ENCODE results near the gene TPCN1. TPM values are rescaled to one million over a fixed set of nuclear protein-coding genes. Genes with fewer than 3 reads are reported as not detected.

Gene TPCN1
- total RNA-seq, 4 donors from 2014 or later = 29.4 to 52.0 (median 33.5) TPM

DNA sequence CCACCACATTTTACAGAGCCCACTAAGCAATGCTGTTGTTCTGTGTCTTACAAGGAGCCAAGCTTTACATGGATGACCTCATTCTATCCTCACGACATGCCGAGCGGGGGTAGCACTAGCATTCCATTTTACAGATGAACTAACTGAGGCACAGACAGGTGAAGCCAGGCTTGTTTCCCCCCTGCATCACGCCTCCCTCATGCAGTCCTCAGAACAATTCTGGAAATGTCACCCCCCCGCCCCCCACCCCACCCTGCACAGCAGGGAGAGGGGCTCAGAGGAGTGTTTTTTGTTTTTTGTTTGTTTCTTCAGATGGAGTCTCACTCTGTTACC lies 112.1 kb downstream of the TPCN1 start:
- TF ChIP-seq, protein P1, sequence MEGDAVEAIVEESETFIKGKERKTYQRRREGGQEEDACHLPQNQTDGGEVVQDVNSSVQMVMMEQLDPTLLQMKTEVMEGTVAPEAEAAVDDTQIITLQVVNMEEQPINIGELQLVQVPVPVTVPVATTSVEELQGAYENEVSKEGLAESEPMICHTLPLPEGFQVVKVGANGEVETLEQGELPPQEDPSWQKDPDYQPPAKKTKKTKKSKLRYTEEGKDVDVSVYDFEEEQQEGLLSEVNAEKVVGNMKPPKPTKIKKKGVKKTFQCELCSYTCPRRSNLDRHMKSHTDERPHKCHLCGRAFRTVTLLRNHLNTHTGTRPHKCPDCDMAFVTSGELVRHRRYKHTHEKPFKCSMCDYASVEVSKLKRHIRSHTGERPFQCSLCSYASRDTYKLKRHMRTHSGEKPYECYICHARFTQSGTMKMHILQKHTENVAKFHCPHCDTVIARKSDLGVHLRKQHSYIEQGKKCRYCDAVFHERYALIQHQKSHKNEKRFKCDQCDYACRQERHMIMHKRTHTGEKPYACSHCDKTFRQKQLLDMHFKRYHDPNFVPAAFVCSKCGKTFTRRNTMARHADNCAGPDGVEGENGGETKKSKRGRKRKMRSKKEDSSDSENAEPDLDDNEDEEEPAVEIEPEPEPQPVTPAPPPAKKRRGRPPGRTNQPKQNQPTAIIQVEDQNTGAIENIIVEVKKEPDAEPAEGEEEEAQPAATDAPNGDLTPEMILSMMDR (IDR thresholded peaks at IDR 0.05) = no peak
- DNase-seq (ENCODE audit: low spot score) (no peak), ATAC-seq (ENCODE audit: low FRiP score) (no peak)

DNA sequence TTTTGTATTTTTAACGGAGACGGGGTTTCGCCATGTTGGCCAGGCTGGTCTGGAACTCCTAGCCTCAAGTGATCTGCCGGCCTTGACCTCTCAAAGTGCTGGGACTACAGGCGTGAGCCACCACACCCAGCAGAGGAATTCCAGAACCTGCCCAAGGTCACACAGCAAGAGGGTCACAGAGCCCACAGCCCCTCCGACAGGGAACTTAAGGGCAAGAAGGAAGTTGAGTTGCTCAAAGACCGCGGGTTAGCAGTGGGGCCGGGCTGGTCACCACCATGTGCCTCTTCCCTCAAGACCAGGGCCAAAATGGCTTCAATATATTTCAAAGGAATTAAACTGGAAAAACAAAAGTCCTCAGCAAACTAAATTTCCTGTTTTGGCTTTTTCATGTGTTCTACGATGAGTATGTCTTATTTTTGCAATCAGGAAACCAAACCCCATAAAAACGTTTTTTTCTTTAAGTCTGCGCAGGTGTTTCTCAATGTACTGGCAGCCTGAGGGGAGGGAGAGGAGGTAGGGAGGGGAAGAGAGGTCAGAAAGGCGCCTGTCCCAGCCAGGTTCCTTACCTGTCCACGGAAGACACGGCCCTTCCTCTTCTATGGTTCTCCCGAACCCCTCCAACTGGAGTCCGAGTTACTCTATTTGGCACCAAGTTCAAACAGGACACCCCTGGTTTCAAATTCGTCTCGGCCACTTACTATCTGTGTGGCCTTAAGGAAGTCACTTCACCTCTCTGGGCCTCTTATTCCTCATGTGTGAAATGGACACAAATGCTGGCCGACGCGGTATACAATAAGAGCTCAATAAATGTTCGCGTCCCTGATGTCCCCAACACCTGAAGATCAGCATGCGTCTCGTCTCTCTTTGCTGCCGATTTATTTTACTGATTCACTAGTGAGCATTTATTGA lies 112.9 kb downstream of the TPCN1 start:
- DNase-seq (ENCODE audit: low spot score) = no peak
- peak; percentile 16 for ATAC-seq (ENCODE audit: low FRiP score)
- TF ChIP-seq, protein P1 (IDR thresholded peaks at IDR 0.05) = no peak

DNA sequence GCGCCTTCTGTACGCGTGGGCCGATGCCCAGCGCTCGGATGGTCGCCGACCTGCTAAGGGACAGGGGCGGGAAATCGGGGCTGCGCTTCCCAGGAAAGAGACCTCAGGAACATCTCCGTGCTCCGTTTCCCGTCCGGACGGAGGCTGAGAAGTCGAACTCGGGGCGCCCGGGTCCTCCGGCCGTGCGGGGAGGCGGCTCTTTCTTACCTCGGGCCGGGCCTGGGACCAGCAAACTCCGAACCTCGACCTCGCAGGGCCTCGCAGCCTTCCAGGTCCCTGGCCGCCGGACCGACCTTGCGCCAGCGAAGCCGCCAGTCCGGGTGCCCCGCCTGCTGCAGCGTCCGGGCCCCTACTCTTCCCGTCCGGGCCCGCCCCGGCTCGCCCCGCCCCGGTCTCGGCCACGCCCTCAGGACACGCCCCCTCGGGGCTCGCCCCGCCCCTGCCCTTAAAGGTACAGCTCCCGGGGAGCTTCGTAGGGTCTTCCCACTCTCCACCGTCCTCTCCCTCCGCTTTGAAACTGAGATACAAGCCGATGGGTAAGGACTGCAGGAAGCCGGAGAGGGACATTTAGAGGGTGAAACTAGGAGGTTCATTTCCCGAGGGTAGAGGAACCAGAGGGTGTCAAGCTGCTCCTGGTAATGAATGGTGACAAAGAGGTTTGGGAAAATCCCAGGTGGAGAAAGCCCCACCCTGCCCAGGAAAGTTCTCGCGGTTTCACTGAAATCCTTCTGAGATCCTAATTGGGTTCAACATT lies 113.7 kb downstream of the TPCN1 start, which contains the start of gene SLC8B1:
Gene SLC8B1 (minus strand): TSS at position 324 of the 754 bp plus-strand sequence. CDS start 2,231 bp downstream, outside the sequence.
- DNase-seq (ENCODE audit: low spot score) (peak; percentile 82), ATAC-seq (ENCODE audit: low FRiP score) (peak; percentile 98)
- TF ChIP-seq, protein P1 (IDR thresholded peaks at IDR 0.05) = no peak

DNA sequence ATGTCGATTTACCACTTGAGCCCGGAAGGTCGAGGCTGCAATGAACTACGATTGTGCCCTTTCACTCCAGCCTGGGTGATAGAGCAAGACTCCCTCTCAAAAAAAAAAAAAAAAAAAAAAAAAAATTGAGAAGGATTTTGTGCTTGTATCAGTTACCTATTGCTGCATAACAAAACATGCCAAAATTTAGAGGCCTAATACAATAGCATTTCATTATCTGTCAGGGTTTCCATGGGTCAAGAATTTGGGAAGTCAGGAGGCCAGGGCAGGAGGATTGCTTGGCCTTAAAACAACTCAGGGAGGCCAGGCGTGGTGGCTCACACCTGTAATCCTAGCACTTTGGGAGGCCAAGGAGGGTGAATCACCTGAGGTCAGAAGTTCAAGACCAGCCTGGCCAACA lies 118.3 kb downstream of the TPCN1 start:
- TF ChIP-seq, protein P1 (IDR thresholded peaks at IDR 0.05) = no peak
- no peak for DNase-seq (ENCODE audit: low spot score)
- no peak for ATAC-seq (ENCODE audit: low FRiP score)

DNA sequence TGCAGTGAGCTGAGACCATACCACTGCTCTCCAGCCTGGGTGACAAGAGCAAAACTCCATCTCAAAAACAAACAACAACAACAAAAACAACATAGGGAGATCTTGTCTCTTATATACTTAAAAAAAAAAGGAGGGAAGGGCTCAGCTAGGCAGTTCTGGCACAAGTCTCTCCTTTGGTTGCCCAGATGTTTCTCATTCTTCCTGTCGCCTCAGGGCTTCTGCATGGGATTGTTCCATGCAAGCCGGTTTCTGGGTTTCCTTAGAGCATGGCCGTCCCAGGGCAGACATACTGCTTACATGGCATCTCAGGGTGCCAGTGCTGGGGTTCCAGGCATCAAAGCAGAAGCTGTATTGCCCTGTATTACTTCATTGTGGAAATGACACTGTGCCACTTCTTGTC lies 118.8 kb downstream of the TPCN1 start:
- TF ChIP-seq, protein P1 (IDR thresholded peaks at IDR 0.05) = no peak
- ATAC-seq (ENCODE audit: low FRiP score) (no peak), DNase-seq (ENCODE audit: low spot score) (no peak)

DNA sequence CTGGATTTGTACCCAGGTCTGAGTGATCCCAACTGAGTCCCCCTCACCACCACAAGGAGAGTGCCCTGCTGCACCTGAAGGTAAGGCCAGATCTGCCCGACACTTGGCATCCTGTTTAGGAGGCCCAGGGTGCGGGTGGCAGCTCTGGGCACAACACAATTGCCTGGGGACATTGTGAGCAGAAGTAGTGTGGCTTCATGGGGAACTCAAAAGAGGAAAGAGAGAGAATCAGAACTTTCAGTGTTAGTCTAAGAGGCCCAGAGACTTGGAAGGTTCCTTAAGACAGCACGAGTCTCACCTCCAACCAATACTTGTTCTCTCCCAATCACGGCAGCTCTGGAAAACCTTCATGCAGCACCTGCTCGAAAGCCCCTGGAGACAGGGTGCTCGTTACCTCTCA lies 120.3 kb downstream of the TPCN1 start:
- TF ChIP-seq, protein P1 (IDR thresholded peaks at IDR 0.05) = no peak
- DNase-seq (ENCODE audit: low spot score) = no peak
- no peak for ATAC-seq (ENCODE audit: low FRiP score)

Measured in omental fat pad (tissue), 4 donors.